ENCODE measurements around the gene USP48. TPM values are rescaled to one million over a fixed set of nuclear protein-coding genes. Genes with fewer than 3 reads are reported as not detected.

The USP48 gene
- total and polyA plus RNA-seq, 2 of the 13 experiments (the other 11 are each of a cell fraction or from before 2014, with no cell fraction given) = 30.4 to 30.7 TPM

DNA sequence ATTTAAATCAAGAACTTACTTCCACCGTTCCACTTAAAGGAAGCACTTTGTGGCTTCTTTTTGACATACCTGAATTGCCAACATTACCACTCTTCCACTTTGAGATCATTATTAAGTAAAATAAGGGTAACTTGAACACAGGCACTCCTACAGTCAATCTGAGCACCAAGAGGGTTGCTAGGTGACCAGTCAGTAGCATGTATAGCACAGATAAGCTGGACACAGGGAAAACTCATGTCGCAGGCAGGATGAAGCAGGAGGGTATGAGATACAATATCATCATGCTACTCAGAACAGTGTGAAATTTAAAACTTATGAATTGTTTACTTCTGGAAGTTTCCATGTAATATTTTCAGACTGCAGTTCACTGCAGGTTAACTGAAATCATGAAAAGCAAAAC is 66.8 kb downstream of the USP48 start:
- ChIA-PET CTCF (ENCODE audit: low intra/inter-chr PET ratio, low total read pairs) (no interaction called here), POLR2A (no interaction called here)
- ATAC-seq (no peak), FAIRE-seq (no peak), DNase-seq (ENCODE audit: low spot score) (no peak)
- Histone ChIP-seq H3K4me1 (ENCODE audit: insufficient read depth, low read length) (no peaks in the 10 kb centered on the region), H3K27ac (ENCODE audit: extremely low read length, insufficient read depth, low read length) (no peak overlapping the region), H3K9ac (ENCODE audit: insufficient read depth, low read depth, low read length) (no peak overlapping the region), H3K27me3 (ENCODE audit: control insufficient read depth in 1 of 2, insufficient read depth in 2 of 2, low read length in 2 of 2) (no peaks in the 10 kb centered on the region; a peak in 1 of 5 replicates), H3K36me3 (replicated peaks in 1 of 2; ENCODE audit: control insufficient read depth in 1 of 2, insufficient read depth in 2 of 2, low read length in 2 of 2) (peaks cover 19 to 73% of the 10 kb centered on the region in 2 experiments), H3K4me3 (replicated peaks in 1 of 3; ENCODE audit: insufficient read depth in 1 of 3, low read depth in 2 of 3, low read length in 3 of 3) (no peak overlapping the region), H3K79me2 (ENCODE audit: insufficient read depth, low read length) (no peaks in the 10 kb centered on the region), H2AFZ (ENCODE audit: low read length) (no peak overlapping the region), H3K9me3 (ENCODE audit: low read length) (no peaks in the 10 kb centered on the region), H3K4me2 (ENCODE audit: low read depth, low read length) (no peak overlapping the region), H4K20me1 (ENCODE audit: insufficient read depth, low read length) (no peaks in the 10 kb centered on the region)
- WGBS (ENCODE audit: low lambda C conversion rate) = 99% methylated on average over 2 of the region's 2 CpGs
- in situ Hi-C loops (cut with HindIII; ENCODE audit: extremely low pct_ligation_motif_present, low pct_unique_long_range_greater_than_20kb) = no loop called here
- intact Hi-C loops (cut with micrococcal nuclease; ENCODE audit: unreplicated experiment) = no loop called here
- BruUV-seq (replicated peaks) = no TSS peak
- no peak for TF ChIP-seq SP4 (CRISPR knock-in tag; IDR thresholded peaks at IDR 0.05)
- no peak for TF ChIP-seq SP1 (IDR thresholded peaks at IDR 0.05)
- no peak for TF ChIP-seq SP1 (CRISPR knock-in tag; IDR thresholded peaks at IDR 0.05)
- TF ChIP-seq SMAD1 (CRISPR knock-in tag; IDR thresholded peaks at IDR 0.05; ENCODE audit: borderline replicate concordance, low read depth) = no peak
- no peak for TF ChIP-seq GABPA (IDR thresholded peaks at IDR 0.05; ENCODE audit: low read depth, low read length)
- no peak for TF ChIP-seq GABPA (CRISPR knock-in tag; IDR thresholded peaks at IDR 0.05; ENCODE audit: low read depth)
- TF ChIP-seq KDM6A (CRISPR knock-in tag; IDR thresholded peaks at IDR 0.05; ENCODE audit: low read depth) = no peak
- TF ChIP-seq NR2F6 (IDR thresholded peaks at IDR 0.05) = no peak
- no peak for TF ChIP-seq NR2F6 (CRISPR knock-in tag; IDR thresholded peaks at IDR 0.05)
- TF ChIP-seq MLXIP (CRISPR knock-in tag; IDR thresholded peaks at IDR 0.05; ENCODE audit: borderline replicate concordance) = no peak
- no peak for TF ChIP-seq ZNF614 (CRISPR knock-in tag; IDR thresholded peaks at IDR 0.05; ENCODE audit: borderline replicate concordance)
- TF ChIP-seq RFXAP (CRISPR knock-in tag; IDR thresholded peaks at IDR 0.05; ENCODE audit: borderline replicate concordance) = no peak
- TF ChIP-seq, protein P1, sequence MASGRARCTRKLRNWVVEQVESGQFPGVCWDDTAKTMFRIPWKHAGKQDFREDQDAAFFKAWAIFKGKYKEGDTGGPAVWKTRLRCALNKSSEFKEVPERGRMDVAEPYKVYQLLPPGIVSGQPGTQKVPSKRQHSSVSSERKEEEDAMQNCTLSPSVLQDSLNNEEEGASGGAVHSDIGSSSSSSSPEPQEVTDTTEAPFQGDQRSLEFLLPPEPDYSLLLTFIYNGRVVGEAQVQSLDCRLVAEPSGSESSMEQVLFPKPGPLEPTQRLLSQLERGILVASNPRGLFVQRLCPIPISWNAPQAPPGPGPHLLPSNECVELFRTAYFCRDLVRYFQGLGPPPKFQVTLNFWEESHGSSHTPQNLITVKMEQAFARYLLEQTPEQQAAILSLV (CRISPR knock-in tag; IDR thresholded peaks at IDR 0.05; ENCODE audit: borderline replicate concordance) = no peak
- TF ChIP-seq MNT (IDR thresholded peaks at IDR 0.05) = no peak
- TF ChIP-seq GPBP1L1 (CRISPR knock-in tag; IDR thresholded peaks at IDR 0.05) = no peak
